HUES64 (cell line): Measurements from ENCODE around the gene DOCK2.

Experiments used
- H3K27ac ChIP-seq: 2 replicates; pipeline ENCODE4 v1.7.0; 2013; ENCODE audit warnings: low read depth, low read length, inconsistent platforms
- H3K27me3 ChIP-seq: 2 replicates; pipeline ENCODE4 v1.6.1; 2013; ENCODE audit warnings: mild to moderate bottlenecking, low read length; ENCODE audit not compliant: insufficient read depth
- H3K36me3 ChIP-seq: 2 replicates; pipeline ENCODE4 v1.6.1; 2013; ENCODE audit warnings: mild to moderate bottlenecking, low read length; ENCODE audit not compliant: insufficient read depth
- H3K4me1 ChIP-seq: 2 replicates; pipeline ENCODE4 v1.6.1; 2013; ENCODE audit warnings: mild to moderate bottlenecking, low read length, moderate library complexity; ENCODE audit not compliant: insufficient read depth
- H3K4me3 ChIP-seq: 2 replicates; pipeline ENCODE4 v1.5.1; 2013; ENCODE audit warnings: mild to moderate bottlenecking, low read length, moderate library complexity
- H3K9ac ChIP-seq: 2 replicates; pipeline ENCODE4 v1.6.1; 2013; ENCODE audit warnings: mild to moderate bottlenecking, low read depth, low read length
- H3K9me3 ChIP-seq: 2 replicates; pipeline ENCODE4 v1.6.1; 2013; ENCODE audit warnings: low read depth, low read length; ENCODE audit not compliant: insufficient read depth
- WGBS: fragments of 150-250, 120-280 bp; methylation state at CpG from one replicate; pipeline ENCODE4 v1.1.7; 2013; ENCODE audit warnings: missing lambda C conversion rate; 5-methylcytosine and 5-hydroxymethylcytosine counted together

DOCK2 gene

DNA sequence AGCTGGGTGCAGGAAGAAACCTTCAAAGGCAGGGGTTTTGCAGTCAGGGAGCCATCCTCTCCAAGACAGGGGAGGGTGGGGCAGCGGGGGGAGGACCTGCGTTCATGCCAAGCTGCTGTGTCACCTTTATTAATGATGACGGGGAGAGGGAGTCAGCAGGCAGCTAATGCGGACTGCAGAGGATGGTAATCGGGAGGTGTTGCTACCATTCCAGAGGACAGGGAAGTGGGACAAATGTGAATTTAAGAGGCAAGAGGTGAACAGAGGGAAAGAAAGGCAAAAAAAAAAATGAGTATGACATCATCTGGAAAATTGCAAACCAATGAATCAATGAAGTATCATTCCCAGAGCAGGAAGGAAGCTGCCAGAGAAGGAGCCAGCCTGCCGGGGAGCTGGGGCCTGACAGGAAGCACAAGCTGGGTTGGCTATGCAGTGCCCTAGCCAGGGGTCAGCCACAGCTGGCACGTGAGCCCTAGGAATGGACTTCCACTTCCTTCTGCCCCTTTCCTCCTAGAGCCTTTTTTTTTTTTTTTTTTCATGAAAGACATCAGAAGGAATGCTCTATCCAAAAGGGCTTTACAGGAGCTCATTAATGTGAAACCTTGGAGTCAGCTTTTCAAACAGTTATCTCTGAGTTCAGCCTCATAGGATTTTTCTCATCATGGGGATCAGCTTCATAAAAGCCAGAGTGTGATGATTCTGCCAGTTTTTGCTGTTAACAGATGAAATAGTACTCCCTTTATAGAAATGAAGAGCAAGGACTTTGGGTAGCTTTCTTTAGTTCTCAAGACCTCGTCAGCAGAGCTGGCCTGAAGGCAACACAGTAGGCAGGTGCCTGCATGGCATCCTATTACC lies 334.1 kb downstream of the DOCK2 start:
- Histone ChIP-seq H3K27ac (no peak overlapping the region), H3K9me3 (no peaks in the 10 kb centered on the region), H3K9ac (no peak overlapping the region), H3K4me1 (peaks cover 1% of the 10 kb centered on the region; the same call in 1 of the 2 replicates), H3K4me3 (no peak overlapping the region), H3K36me3 (no peaks in the 10 kb centered on the region), H3K27me3 (no peaks in the 10 kb centered on the region)
- 50% methylated on average over 8 of the region's 8 CpGs for WGBS

DNA sequence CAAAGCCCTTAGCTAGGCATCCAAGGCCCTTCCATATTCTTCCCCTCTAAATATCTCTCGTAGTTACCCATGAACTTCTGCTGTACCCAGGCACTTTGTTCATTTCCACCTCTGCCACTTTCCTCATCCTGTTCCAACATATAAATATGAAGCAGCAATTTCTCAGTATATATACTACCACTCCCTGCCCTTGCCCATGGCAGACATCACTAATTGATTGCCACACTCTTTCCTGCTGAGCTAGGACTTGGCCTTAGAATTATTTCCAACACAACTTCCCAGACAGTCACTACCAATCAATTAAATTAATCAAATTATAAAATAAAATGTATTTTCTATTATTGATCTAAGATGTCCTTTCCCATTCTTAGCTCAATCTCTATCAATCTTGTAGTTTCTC lies 334.7 kb downstream of the DOCK2 start:
- Histone ChIP-seq H3K27ac (no peak overlapping the region), H3K9ac (no peak overlapping the region), H3K36me3 (no peaks in the 10 kb centered on the region), H3K9me3 (no peaks in the 10 kb centered on the region), H3K27me3 (no peaks in the 10 kb centered on the region), H3K4me1 (peaks cover 8% of the 10 kb centered on the region), H3K4me3 (no peak overlapping the region)
- 87% methylated on average over 1 of the region's 1 CpG for WGBS

- Histone ChIP-seq H3K27ac (no peak overlapping the region), H3K9me3 (no peaks in the 10 kb centered on the region), H3K9ac (no peak overlapping the region), H3K27me3 (peaks cover 10% of the 10 kb centered on the region), H3K4me1 (peaks cover 21% of the 10 kb centered on the region), H3K4me3 (no peak overlapping the region), H3K36me3 (no peaks in the 10 kb centered on the region)
- WGBS: 80% methylated on average over 3 of the region's 3 CpGs
These were observed 336.0 kb downstream of the DOCK2 start for GRCh38 chr5:169973056-169973455.

GRCh38 chr5:169974121-169974770 lies 337.2 kb downstream of the DOCK2 start:
- peaks cover 33% of the 10 kb centered on the region for H3K4me1 ChIP-seq
- H3K9ac ChIP-seq: no peak overlapping the region
- no peak overlapping the region for H3K27ac ChIP-seq
- H3K36me3 ChIP-seq: no peaks in the 10 kb centered on the region
- peaks cover 22% of the 10 kb centered on the region for H3K27me3 ChIP-seq
- H3K4me3 ChIP-seq: no peak overlapping the region
- 93% methylated on average over 5 of the region's 6 CpGs for WGBS
- no peaks in the 10 kb centered on the region for H3K9me3 ChIP-seq

- Histone ChIP-seq H3K9me3 (no peaks in the 10 kb centered on the region), H3K9ac (no peak overlapping the region), H3K4me3 (no peak overlapping the region), H3K4me1 (peaks cover 44% of the 10 kb centered on the region), H3K27ac (no peak overlapping the region), H3K36me3 (no peaks in the 10 kb centered on the region), H3K27me3 (peaks cover 25% of the 10 kb centered on the region)
- WGBS: 69% methylated on average over 7 of the region's 7 CpGs
These were observed 341.6 kb downstream of the DOCK2 start for GRCh38 chr5:169978714-169979113.

DNA sequence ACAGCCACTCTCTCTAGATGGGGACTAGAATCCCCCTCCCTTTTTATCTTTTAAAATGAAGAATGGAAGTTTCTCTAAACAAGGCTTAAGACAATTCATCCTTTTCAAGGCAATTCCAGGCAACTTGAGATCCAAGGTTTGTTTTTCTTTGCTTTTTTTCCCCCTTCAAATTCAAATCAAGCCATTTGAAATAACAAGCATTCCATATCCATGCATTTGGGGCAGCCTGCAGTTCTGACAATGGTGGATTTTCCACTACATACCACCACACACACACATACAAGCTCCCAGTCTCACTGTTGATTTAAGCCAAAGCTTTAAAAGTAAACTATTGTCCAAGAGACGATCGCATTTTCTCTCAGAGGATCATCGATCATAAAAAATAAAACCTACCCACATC lies 342.8 kb downstream of the DOCK2 start:
- Histone ChIP-seq H3K4me3 (peak overlapping the region; percentile 48), H3K27ac (peak overlapping the region; percentile 58; the same call in 1 of the 2 replicates), H3K9ac (peak overlapping the region; percentile 12; the same call in 1 of the 2 replicates), H3K4me1 (peaks cover 44% of the 10 kb centered on the region), H3K36me3 (no peaks in the 10 kb centered on the region), H3K27me3 (peaks cover 25% of the 10 kb centered on the region), H3K9me3 (no peaks in the 10 kb centered on the region)
- 9% methylated on average over 3 of the region's 3 CpGs for WGBS

GRCh38 chr5:169980418-169981053 lies 343.5 kb downstream of the DOCK2 start, which contains the start of gene INSYN2B:
Gene INSYN2B (minus strand): TSS chr5:169980495. CDS start chr5:169883898, 96,597 bp downstream.
- peak within 1 kb of the TSS; percentile 58; the same call in 1 of the 2 replicates for H3K27ac ChIP-seq

GRCh38 chr5:169988206-169988605 lies 351.1 kb downstream of the DOCK2 start:
- Histone ChIP-seq H3K9ac (no peak overlapping the region), H3K27me3 (no peaks in the 10 kb centered on the region), H3K4me1 (no peaks in the 10 kb centered on the region), H3K36me3 (no peaks in the 10 kb centered on the region), H3K9me3 (no peaks in the 10 kb centered on the region), H3K27ac (no peak overlapping the region), H3K4me3 (no peak overlapping the region)
- WGBS: 96% methylated on average over 2 of the region's 4 CpGs

More at GRCh38 chr5:169980418-169981053, 343.5 kb downstream of the DOCK2 start, which contains the start of gene INSYN2B:
- Histone ChIP-seq H3K4me3 (peak within 1 kb of the TSS; percentile 48), H3K4me1 (peaks cover 44% of the 10 kb centered on the region), H3K27me3 (peaks cover 25% of the 10 kb centered on the region), H3K9ac (peak within 1 kb of the TSS; percentile 12; the same call in 1 of the 2 replicates), H3K36me3 (no peaks in the 10 kb centered on the region), H3K9me3 (no peaks in the 10 kb centered on the region)
- 6% methylated on average over 7 of the region's 11 CpGs for WGBS

GRCh38 chr5:169988947-169989346 lies 351.9 kb downstream of the DOCK2 start:
- no peak overlapping the region for H3K9ac ChIP-seq
- no peaks in the 10 kb centered on the region for H3K4me1 ChIP-seq
- 86% methylated on average over 1 of the region's 1 CpG for WGBS
- H3K27me3 ChIP-seq: no peaks in the 10 kb centered on the region
- no peak overlapping the region for H3K27ac ChIP-seq
- H3K9me3 ChIP-seq: no peaks in the 10 kb centered on the region
- H3K4me3 ChIP-seq: no peak overlapping the region
- H3K36me3 ChIP-seq: no peaks in the 10 kb centered on the region

DNA sequence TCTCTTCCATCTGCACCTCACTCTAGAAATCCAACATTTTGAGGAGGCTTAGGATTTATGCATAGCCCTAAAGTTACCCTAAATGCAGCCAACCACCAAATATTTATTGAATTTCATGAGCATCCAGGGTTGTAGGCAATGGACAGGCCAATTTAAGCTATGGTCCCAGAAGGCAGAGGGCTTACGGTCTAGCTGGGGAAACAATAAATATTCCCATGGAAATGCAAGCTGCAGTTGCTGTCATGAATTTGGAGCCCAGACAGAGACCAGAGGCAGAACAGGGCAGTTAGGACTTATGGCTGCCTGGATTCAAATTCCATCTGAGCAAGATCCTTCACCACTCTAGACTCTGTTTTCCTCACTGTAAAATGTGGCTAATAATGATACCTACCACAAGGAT lies 352.3 kb downstream of the DOCK2 start:
- 96% methylated on average over 1 of the region's 1 CpG for WGBS
- Histone ChIP-seq H3K27me3 (no peaks in the 10 kb centered on the region), H3K36me3 (no peaks in the 10 kb centered on the region), H3K9ac (no peak overlapping the region), H3K9me3 (no peaks in the 10 kb centered on the region), H3K4me3 (no peak overlapping the region), H3K4me1 (no peaks in the 10 kb centered on the region), H3K27ac (no peak overlapping the region)
